Measurements from ENCODE around the gene HIC2.
"Not testable (repeated sequence)": the region's sequence is repeated elsewhere in the genome, so short reads cannot be mapped to it uniquely, and the experiment has no call there.

HIC2 gene

GRCh38 chr22:21450858-21451353 is 33.7 kb downstream of the HIC2 start:
- no peak for FAIRE-seq

DNA sequence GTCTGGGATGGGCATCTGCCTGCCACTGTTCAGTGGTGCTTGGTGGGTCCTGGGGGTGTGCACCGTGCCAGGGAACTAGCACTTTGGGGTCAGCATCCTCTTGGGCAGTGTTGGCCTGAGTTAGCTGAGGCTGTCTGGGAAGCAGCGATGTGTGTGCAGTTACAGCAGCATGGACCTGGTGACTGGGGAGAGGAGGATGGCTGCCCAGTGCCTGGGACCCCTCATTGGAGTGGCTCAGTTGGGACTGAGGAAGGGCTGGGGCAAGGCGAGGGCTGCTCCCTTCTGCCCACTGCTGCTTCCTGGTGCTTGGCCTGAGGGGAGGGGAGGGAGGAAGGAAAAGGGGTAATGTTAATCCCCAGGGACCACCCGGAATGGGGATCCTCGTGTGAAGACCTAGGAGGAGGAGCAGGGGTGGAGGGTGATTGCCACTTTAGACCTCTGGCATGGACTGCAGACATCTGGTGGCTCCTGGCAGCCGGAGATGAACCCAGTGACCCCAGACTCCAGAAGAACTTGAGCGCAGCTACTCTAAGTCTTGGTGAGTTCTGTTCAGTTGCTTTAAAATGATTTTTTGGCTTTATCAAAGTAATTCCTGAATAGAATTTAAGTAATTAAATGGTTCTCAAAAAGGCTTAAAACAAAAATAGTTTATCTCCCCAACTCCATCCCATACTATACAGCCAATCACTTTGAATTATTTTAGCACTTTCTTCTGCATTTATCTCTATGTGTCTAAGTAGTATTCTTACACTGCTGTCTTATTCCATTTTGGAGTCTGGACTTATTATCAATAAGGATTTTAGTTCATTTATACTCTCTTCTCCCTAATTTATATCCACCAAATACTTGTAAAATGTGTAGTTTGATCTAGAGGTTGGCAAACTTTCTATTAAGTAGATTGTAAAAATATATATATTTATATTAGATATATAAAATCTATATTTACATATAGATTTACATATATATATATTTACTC is 34.7 kb downstream of the HIC2 start:
- no peak for FAIRE-seq

GRCh38 chr22:21452666-21453065 is 35.5 kb downstream of the HIC2 start:
- not testable (repeated sequence) for FAIRE-seq

- not testable (repeated sequence) for FAIRE-seq
Measured at GRCh38 chr22:21454998-21455333, 37.8 kb downstream of the HIC2 start.

DNA sequence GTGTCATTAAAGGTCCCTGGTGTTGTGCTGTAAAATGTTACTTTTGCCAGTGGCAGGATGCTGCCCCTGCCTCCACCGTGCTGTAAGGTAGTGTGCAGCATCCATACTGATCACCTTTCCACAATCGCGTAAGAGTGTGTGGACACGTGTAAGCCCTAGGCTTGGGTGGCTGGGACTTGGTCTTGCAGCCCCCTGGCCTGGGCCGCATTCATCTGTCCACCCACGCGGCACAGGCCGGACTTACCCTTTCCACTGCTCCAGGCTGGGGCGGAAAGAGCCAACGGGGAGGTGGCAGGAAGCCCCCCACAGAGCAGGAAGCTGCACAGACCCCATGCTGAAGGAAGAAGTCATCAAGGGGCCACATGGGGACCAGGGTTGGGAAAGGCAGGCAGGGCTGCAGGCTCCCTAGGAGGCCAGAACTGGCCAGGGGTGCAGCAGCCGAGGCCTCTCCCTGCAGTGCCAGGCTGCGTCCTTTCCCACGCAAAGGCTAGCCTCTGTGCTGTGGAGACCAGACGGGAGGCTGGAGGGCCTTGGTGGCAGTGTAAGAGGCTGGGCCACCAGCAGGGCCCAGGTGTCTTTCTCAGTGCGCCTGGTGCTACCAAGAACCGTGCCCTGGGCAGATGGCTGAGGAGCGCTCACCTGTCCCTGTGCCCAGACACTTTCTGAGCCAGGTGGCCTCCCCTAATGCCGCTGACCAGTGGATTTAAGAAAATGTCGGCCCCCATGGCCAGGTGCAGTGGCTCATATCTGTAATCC is 38.3 kb downstream of the HIC2 start:
- FAIRE-seq, result no peak

GRCh38 chr22:21457023-21457787 is 40.0 kb downstream of the HIC2 start:
- no peak for FAIRE-seq

DNA sequence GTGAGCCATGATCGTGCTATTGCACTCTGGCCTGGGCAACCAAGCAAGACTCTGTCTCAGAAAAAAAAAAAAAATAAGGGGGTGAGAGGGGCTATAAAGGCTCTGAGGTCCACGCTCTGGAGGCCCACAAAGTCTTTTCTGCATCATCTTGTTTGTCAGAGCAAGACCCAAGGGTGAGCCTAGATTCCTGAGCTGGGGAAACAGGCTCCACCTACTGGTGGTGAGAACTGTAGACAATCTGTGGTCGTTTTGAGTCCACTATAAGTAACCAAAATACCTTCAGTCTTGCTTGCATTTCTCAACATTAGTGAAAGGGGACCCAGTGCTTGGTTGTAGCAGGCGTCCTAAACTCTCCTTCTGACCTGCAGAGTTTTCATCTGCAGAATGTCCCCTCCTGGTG is 45.5 kb downstream of the HIC2 start:
- not testable (repeated sequence) for FAIRE-seq

DNA sequence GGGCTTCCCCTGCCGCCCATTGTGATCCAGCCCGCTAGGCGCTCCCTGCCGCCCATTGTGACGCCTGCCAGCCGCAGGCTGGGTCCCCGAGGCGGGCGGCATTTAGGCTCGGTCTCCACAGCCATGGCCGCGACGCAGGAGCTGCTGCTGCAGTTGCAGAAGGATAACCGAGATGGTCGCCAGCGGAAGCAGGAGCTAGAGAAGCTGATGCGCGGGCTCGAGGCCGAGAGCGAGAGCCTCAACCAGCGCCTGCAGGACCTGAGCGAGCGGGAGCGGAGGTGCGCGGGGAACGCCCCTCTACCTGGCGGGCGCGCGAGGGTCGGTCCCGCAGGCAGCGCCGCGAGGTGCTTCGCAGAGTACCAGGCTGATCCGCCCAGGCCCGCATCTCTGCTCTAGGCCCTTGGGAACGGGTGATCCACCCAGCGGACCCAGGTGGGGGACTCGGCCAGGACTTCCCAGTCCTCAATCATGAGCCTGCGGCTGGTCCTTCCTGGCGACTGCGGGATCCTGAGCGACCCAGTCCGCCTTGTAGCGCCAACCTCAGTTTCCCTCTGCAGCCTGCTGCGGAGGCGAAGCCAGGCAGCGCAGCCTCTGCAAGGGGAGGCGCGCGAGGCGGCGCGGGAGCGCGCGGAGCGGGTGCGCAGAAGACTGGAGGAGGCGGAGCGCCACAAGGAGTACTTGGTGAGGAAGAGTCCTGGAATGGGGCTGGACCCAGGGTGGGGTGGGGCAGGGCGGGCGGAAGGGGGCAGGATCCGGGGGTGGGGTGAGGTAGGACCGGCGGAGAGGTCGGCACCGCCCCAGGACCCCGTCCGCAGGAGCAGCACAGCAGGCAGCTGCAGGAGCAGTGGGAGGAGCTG is 50.4 kb downstream of the HIC2 start, which contains the start of gene TMEM191C:
Gene TMEM191C (plus strand): TSS at position 51 of the 857 bp plus-strand sequence. CDS start 73 bp downstream, at position 124.
- not testable (repeated sequence) for FAIRE-seq

GRCh38 chr22:21468194-21469096 is 51.3 kb downstream of the HIC2 start:
- not testable (repeated sequence) for FAIRE-seq

DNA sequence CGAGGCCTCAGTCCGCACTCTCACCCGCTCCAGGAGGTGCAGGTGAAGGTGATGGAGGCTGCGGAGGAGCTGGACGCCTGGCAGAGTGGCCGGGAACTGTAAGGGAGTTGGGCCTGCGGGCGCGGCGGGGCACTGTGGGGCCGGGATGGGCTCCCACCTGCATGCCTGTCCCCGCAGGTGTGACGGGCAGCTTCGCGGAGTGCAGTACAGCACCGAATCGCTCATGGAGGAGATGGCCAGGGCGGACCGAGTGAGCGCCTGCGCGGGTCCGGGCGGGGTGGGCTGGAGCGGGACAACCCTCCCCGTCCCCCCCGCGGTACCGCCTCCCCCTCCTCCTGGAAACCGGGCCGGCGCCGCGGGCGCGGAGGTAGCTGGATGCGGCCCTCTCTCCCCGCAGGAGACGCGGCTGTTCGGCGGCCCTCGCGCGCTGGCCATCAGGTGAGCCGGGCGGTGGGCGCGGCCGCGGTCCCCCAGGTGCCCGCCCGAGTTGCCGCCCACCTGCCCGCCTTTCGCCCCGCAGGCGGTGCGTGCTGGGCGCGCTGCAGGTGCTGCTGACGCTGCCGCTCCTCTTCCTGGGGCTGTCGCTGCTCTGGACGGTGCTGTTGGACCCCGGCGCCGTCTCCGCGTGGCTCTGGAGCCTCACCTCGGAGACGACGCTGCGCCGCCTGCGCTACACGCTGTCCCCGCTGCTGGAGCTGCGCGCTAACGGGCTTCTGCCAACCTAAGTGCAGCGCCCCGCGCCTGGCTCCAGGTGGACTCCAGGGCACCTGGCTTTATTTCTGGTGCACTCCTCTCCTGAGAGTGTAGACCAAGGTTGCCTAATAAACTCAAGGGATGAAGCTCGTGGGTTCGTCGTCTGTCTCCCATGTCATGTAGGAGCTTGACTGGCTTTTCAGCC is 52.2 kb downstream of the HIC2 start:
- FAIRE-seq, result not testable (repeated sequence)

DNA sequence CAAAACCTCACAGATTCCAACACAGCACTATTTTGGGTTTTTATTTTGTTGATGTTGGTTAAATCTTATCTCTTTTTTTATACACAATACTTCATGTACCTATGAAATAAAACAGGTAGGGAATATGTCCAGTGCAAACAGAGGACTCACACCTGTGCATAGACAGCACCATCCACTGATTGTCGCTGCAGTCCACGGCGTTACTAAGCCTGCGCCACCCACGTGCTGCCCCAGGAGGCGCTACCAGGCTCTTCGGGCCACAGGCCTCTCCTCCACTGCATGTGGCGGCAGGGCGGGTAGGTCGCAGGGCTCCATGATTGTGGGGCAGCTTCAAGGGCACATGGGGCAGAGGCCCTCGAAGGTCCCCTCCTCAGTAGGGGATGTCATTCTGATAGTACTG is 55.8 kb downstream of the HIC2 start:
- not testable (repeated sequence) for FAIRE-seq

DNA sequence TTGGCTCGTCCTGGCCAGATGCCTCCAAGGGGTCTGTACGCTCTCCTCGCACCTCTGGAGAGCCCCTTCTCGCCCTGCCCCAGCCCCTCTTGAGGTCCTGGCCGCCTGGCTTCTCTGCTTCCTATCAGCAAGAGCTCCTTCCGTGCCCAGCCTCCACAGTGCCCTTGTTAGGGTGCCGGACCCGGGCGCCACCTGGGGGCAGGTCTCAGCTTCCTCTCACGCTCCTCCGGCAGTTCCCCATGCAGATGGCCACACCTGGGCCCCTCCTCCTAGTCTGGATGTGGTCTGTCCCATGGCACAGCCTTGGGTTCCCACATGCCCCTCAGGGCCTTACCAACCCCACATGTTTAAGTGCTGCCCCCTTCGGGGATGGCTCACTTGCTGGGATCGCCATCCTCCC is 56.5 kb downstream of the HIC2 start:
- not testable (repeated sequence) for FAIRE-seq

DNA sequence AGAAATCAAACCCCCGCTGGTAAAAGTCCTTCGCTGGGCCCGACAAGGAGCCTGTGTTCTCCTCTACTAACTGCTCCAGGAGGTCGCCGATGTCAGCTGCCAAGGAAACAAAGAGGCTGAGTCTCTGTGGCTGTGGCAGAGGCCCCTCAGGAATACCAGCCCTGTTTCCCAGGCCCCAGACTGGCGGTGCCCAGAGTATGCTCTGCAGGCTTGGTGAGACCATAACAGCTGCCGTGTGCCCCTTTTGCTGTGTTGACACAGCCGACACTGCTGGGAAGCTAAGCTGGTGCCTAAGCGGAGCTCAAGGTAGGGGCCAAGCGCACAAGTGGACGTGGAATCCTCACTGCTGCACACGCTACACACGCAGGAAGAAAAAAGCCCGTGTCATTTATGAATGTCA is 66.9 kb downstream of the HIC2 start:
- not testable (repeated sequence) for FAIRE-seq

GRCh38 chr22:21487723-21488122 is 70.6 kb downstream of the HIC2 start:
- FAIRE-seq, result not testable (repeated sequence)

DNA sequence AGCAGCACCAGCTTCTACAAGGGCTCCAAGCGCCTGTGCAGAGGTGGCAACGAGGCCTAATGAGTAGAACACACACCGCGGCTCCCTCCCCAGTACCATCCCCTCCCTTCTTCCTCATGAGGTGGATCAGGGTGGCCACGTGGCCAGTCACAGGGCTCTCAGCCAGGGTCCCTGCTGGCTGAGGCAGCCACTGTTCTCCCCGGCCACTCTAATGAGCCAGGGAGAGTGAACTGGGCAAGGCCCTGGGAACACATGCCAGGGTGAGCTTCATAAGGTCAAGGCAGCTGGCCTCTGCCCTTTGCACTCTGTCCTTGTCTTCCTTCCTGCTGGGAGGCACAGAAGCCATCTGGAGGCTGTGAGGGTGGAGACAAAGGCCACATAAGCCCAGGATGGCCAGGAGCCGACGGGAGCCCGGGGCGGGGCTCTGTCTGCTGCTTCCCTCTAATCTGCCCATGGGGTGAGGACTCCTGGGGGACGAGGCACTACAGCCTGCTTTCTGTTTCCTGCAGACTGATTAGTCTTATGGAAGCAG is 72.0 kb downstream of the HIC2 start:
- not testable (repeated sequence) for FAIRE-seq

DNA sequence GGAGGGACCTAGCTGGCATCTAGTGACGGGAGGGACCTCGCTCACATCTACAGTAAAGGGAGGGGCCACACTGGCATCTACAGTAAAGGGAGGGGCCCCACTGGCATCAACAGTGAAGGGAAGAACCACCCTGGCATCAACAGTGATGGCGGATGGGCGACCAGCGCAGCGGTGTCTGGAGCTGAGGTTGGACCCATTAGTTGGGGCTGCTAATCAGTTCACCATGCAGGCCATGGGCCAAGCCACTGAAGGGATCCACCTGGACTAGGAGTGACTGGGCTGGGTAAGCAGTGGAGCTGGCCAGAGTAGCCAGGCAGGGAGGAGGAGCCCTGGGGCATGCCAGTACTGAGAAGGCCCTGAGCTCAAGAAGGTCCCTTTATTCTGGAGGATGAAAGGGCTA is 73.4 kb downstream of the HIC2 start:
- FAIRE-seq, result not testable (repeated sequence)

DNA sequence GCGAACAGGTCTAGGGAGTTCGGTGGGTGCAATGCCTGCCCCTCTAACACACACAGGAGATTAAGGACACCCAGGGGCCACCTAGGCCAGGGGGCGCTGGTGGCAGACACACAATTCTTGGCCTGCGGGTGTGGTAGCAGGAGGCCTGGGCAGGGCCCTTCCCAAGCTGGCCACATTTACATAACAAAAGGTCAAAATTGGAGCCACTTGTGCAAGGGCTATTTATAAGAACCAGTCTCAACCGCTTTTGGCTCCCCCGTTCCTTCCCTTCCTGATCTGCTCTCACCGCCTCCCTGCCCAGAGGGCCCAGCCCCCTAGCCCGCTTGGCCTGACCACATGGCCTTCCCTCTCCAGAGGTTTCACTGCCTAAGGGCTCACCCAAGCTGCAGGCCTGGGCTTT is 75.1 kb downstream of the HIC2 start:
- FAIRE-seq, result not testable (repeated sequence)

GRCh38 chr22:21493789-21494782 is 76.9 kb downstream of the HIC2 start:
- not testable (repeated sequence) for FAIRE-seq

All from colon (tissue), 2 donors.